CD4-positive, alpha-beta T cell treated with Interleukin-6 for 4 hours (primary cell): ENCODE results near the gene MPC1.
"Not testable (repeated sequence)": the region's sequence is repeated elsewhere in the genome, so short reads cannot be mapped to it uniquely, and the experiment has no call there.

Experiments used
- DNase-seq: peaks from one replicate; pipeline ENCODE4 v3.0.0-alpha.2; 2020; ENCODE audit warnings: mixed read lengths

The MPC1 gene

GRCh38 chr6:166379103-166379586 lies 3.6 kb downstream of the MPC1 start:
- DNase-seq, result no peak

DNA sequence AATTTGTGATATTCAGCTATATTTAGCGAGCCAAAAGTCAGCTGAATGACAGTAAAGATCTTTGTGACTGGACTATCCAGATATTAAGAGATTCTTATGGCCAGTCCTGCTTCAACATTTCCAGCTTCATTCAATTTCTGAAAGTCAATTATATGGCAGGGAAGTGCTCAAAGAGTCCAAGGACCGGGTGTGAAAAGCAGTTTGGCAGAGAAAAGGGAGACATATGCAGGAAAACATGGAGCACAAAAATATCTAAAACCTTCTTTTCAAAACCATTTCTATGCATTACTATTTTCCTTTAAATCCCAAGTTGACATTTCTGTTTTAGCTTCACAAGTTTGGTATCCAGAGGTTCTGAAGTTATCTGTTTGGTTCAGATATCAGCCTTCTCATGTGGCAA lies 5.0 kb downstream of the MPC1 start:
- DNase-seq, result no peak

DNA sequence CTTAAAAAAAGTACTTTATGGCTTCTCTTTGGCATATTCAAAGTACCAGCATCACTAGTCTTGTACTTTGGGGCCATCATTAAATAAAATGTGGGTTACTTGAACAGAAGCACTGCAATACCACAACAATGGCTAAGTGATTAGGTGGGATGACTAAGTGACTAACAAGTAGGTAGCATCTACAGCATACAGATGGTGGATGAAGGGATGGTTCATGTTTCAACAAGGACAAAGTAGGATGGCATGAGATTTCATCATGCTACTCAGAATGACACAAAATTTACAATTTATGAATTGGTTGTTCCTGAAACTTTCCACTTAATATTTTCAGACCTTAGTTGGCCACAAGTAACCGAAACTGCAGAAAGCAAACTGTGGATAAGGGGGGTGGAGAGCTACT lies 7.7 kb downstream of the MPC1 start:
- no peak for DNase-seq

GRCh38 chr6:166370489-166370888 lies 12.3 kb downstream of the MPC1 start:
- no peak for DNase-seq

GRCh38 chr6:166369782-166370181 lies 13.0 kb downstream of the MPC1 start:
- DNase-seq, result no peak

- no peak for DNase-seq
These were observed 15.8 kb downstream of the MPC1 start for GRCh38 chr6:166366921-166367320.

GRCh38 chr6:166365806-166366205 lies 16.9 kb downstream of the MPC1 start:
- no peak for DNase-seq

DNA sequence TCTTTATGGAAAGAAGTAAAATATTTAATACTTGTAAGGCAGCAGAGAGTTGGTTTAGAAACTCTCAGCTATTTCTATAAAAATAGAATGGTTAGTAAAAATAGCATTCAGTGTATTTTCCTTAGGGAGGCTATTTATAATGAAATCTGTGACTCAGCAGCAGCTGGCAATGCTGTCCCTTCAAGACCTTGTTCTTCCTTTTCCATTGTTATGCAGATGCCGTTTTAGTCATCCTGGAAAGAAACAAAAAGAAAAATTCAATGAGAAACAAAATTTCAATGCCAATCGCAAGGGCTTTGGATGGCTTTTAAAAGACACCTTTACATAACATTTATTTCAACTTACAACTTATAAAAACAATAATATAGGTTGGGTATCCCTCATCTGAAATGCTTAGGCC lies 17.5 kb downstream of the MPC1 start:
- DNase-seq, result no peak

- no peak for DNase-seq
These were observed 18.3 kb downstream of the MPC1 start for GRCh38 chr6:166364456-166364855.

DNA sequence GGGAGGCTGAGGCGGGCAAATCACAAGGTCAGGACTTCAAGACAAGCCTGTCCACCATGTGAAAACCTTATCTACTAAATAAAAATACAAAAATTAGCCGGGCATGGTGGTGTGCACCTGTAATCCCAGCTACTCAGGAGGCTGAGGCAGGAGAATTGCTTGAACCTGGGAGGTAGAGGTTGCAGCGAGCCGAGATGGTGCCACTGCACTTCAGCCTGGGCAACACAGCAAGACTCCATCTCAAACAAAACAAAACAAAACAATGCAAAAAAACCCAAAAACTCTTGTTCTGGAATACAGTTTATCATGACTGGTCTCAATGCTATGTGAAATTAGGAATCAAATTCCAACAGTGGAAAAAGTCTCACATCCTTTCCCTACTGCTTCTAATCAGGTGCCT lies 20.3 kb downstream of the MPC1 start:
- DNase-seq, result not testable (repeated sequence)

- DNase-seq, result no peak
These were observed 21.7 kb downstream of the MPC1 start for GRCh38 chr6:166361077-166361429.

- DNase-seq, result no peak
These were observed 22.3 kb downstream of the MPC1 start for GRCh38 chr6:166360243-166361076.

GRCh38 chr6:166355552-166355951 lies 27.2 kb downstream of the MPC1 start:
- no peak for DNase-seq

DNA sequence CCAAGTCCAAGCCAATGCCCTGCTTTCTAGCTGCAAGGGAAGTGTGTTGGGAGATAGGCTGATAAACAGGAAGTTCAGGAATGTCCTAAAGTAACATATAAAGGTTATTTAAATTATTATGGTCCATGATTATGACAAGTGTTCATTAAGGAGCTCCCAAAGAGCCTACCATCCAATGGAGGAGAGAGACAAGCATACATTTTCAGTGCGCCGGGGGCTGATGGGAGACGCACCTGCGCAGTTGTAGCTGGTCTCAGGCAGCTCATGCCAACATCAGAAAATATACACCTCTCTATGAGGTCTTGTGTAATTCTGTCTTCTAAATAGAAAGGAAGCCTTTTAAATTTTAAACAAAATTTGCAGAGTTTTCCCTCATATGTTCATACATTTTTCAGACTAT lies 27.8 kb downstream of the MPC1 start:
- DNase-seq, result no peak

DNA sequence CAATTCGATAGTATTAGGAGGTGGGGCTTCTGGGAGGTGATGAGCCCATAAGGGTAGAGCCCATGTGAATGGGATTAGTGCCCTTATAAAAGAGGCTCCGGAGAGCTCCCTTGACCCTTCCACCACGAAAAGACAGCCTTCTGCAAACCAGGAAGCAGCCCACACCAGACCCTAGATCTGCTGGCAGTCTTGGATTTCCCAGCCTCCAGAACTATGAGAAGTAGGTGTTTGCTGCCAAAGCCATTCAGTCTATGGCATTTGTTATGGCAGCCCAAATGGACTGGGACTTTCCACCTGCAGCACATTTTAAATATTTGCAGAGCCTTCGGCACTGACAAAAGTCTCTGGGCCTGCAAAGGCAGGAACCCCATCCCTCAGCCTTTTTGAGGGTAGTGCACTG lies 28.6 kb downstream of the MPC1 start:
- no peak for DNase-seq

DNA sequence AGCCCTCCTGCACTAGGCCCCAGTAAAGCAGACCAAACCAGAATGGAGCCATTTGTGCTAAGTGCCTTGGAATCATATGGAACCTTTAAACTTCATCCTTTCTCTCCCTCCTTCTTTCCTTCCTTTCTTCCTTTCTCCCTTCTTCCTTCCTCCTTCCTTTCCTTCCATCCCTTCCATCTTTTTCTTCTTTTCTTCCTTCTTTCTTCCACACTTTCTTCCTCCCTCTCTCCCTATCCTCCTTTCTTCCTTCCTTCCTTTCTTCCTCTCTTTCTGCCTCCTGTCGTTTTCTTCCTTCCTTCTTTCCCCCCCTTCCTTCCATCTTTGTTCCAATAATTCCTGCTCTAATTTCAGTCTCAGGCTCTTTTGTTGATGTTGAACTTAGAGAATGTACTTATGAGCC lies 29.2 kb downstream of the MPC1 start:
- no peak for DNase-seq

DNA sequence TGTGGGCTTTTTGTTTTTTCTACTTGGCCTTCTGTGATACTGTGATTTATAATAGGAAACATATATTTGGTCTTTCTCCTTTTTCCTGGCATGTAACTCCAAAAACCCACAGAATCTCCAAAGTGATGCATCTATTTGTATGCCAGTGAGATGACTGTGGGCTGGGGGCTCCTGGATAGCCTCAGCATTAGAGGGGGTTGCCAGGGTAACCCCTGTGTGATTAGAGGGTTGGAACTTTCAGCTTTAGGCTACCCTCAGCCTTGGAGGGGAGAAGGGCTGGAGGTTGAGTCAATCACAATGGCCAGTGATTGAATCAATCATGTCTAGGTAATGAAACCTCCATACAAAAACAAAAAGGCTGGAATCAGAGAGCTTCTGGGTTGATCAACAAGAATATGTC lies 29.8 kb downstream of the MPC1 start:
- no peak for DNase-seq

GRCh38 chr6:166351715-166352285 lies 30.9 kb downstream of the MPC1 start:
- DNase-seq, result no peak

GRCh38 chr6:166348305-166348949 lies 34.3 kb downstream of the MPC1 start:
- DNase-seq, result no peak

- no peak for DNase-seq
These were observed 35.8 kb downstream of the MPC1 start for GRCh38 chr6:166346965-166347364.

GRCh38 chr6:166346449-166346848 lies 36.3 kb downstream of the MPC1 start:
- DNase-seq, result no peak

GRCh38 chr6:166345672-166346071 lies 37.1 kb downstream of the MPC1 start:
- DNase-seq, result not testable (repeated sequence)

DNA sequence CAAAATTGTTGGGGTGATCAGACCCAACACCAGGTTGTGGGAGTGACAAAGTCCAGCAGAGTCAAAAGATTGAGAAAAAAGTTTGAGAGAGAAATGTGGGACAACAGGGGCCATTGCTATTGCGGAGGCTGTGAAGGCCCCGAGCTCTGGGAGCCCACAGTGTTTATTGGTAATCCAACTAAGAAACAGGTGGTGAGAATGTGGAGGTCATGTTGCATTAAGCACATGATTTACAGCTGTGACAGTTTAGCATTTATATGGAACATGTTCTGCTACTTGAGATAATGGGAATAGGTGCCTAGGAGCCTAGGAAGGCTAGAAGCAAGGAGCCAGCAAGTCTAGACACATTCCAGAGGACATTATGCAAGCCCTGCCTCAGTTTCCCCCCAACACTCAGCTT lies 37.8 kb downstream of the MPC1 start:
- not testable (repeated sequence) for DNase-seq

- no peak for DNase-seq
These were observed 38.5 kb downstream of the MPC1 start for GRCh38 chr6:166344240-166344639.
